ENCODE results near the gene CH25H. TPM values are rescaled to one million over a fixed set of nuclear protein-coding genes. Genes with fewer than 3 reads are reported as not detected.

CH25H gene
- total RNA-seq, 4 donors from 2014 or later, result 1.1 to 2.1 TPM; not detected in 2

- WGBS, 2 donors (ENCODE audit: low coverage in 1 of 2), result 90 to 93% methylated on average over 2 of the region's 2 CpGs
- no peak for DNase-seq
Measured at GRCh38 chr10:89189211-89189734, 17.8 kb downstream of the CH25H start.

GRCh38 chr10:89185658-89186057, 21.5 kb downstream of the CH25H start:
- H3K36me3 ChIP-seq, result no peaks in the 10 kb centered on the region
- no peak overlapping the region for H3K4me3 ChIP-seq
- in situ Hi-C loops (cut with MboI; ENCODE audit: low pct_ligation_motif_present in 1 of 4, low pct_unique_long_range_greater_than_20kb in 1 of 4, low sequenced_read_pairs in 3 of 4) (no loop called here), intact Hi-C loops (cut with DNase I; ENCODE audit: low total_unique reads) (no loop called here)
- no peak for DNase-seq
- no peaks in the 10 kb centered on the region for H3K9me3 ChIP-seq
- H3K27me3 ChIP-seq, result no peaks in the 10 kb centered on the region
- H3K4me1 ChIP-seq, result no peaks in the 10 kb centered on the region
- TF ChIP-seq EP300 (IDR thresholded peaks at IDR 0.05; ENCODE audit: low read depth), result no peak
- TF ChIP-seq POLR2AphosphoS5 (IDR thresholded peaks at IDR 0.05), result no peak
- TF ChIP-seq CTCF (IDR thresholded peaks at IDR 0.05), result no peak
- no peak for TF ChIP-seq POLR2A (IDR thresholded peaks at IDR 0.05)
- no peak overlapping the region for H3K27ac ChIP-seq

More at GRCh38 chr10:89189211-89189734, 17.8 kb downstream of the CH25H start:
- no peak for TF ChIP-seq POLR2AphosphoS5 (IDR thresholded peaks at IDR 0.05)
- TF ChIP-seq POLR2A (IDR thresholded peaks at IDR 0.05), result no peak
- no peak for TF ChIP-seq CTCF (IDR thresholded peaks at IDR 0.05)
- Histone ChIP-seq H3K4me1 (no peaks in the 10 kb centered on the region), H3K4me3 (no peak overlapping the region), H3K27me3 (no peaks in the 10 kb centered on the region), H3K36me3 (no peaks in the 10 kb centered on the region), H3K27ac (no peak overlapping the region), H3K9me3 (no peaks in the 10 kb centered on the region)
- in situ Hi-C loops (cut with MboI; ENCODE audit: low pct_ligation_motif_present in 1 of 4, low pct_unique_long_range_greater_than_20kb in 1 of 4, low sequenced_read_pairs in 3 of 4), result no loop called here
- intact Hi-C loops (cut with DNase I; ENCODE audit: low total_unique reads), result no loop called here

- TF ChIP-seq EP300 (IDR thresholded peaks at IDR 0.05; ENCODE audit: low read depth), result no peak
- no peak for TF ChIP-seq POLR2AphosphoS5 (IDR thresholded peaks at IDR 0.05)
- no peak for TF ChIP-seq POLR2A (IDR thresholded peaks at IDR 0.05)
- no peak for TF ChIP-seq CTCF (IDR thresholded peaks at IDR 0.05)
- H3K4me1 ChIP-seq, result no peaks in the 10 kb centered on the region
- H3K27ac ChIP-seq, result no peak overlapping the region
- 63 to 72% methylated on average over 3 of the region's 3 CpGs for WGBS, 2 donors (ENCODE audit: low coverage in 1 of 2)
- no peaks in the 10 kb centered on the region for H3K27me3 ChIP-seq
- intact Hi-C loops (cut with DNase I; ENCODE audit: low total_unique reads) (no loop called here), in situ Hi-C loops (cut with MboI; ENCODE audit: low pct_ligation_motif_present in 1 of 4, low pct_unique_long_range_greater_than_20kb in 1 of 4, low sequenced_read_pairs in 3 of 4) (no loop called here)
- no peaks in the 10 kb centered on the region for H3K9me3 ChIP-seq
- H3K4me3 ChIP-seq, result no peak overlapping the region
- DNase-seq, result no peak
- H3K36me3 ChIP-seq, result no peaks in the 10 kb centered on the region
Measured at GRCh38 chr10:89184638-89185037, 22.5 kb downstream of the CH25H start.

- TF ChIP-seq CTCF (IDR thresholded peaks at IDR 0.05) (no peak), POLR2AphosphoS5 (IDR thresholded peaks at IDR 0.05) (no peak), EP300 (IDR thresholded peaks at IDR 0.05; ENCODE audit: low read depth) (no peak), POLR2A (IDR thresholded peaks at IDR 0.05) (no peak)
- intact Hi-C loops (cut with DNase I; ENCODE audit: low total_unique reads), result no loop called here
- DNase-seq, result no peak
- Histone ChIP-seq H3K27ac (no peak overlapping the region), H3K4me1 (no peaks in the 10 kb centered on the region), H3K36me3 (no peaks in the 10 kb centered on the region), H3K27me3 (no peaks in the 10 kb centered on the region), H3K4me3 (no peak overlapping the region), H3K9me3 (no peaks in the 10 kb centered on the region)
- in situ Hi-C loops (cut with MboI; ENCODE audit: low pct_ligation_motif_present in 1 of 4, low pct_unique_long_range_greater_than_20kb in 1 of 4, low sequenced_read_pairs in 3 of 4), result no loop called here
Measured at GRCh38 chr10:89183571-89183970, 23.5 kb downstream of the CH25H start.
